ENCODE measurements around the gene PPP2R2C.

Gene PPP2R2C

GRCh38 chr4:6324999-6325787, 147.2 kb downstream of the PPP2R2C start:
- no peak overlapping the region for H3K4me2 ChIP-seq (ENCODE audit: low read length, poor library complexity, severe bottlenecking)
- no peak overlapping the region for H2BK15ac ChIP-seq (ENCODE audit: low read depth, poor library complexity, severe bottlenecking)
- H2BK5ac ChIP-seq (ENCODE audit: low read depth, low read length, poor library complexity, severe bottlenecking), result no peak overlapping the region
- peaks cover 0 to 4% of the 10 kb centered on the region in 2 experiments for H3K36me3 ChIP-seq (ENCODE audit: control insufficient read depth in 1 of 2, insufficient read depth in 2 of 2, low read depth in 1 of 2, low read length in 2 of 2)
- no peak overlapping the region for H3K27ac ChIP-seq (ENCODE audit: low read length, poor library complexity, severe bottlenecking)
- no peak overlapping the region for H4K91ac ChIP-seq (ENCODE audit: low read length)
- H3K4me1 ChIP-seq (ENCODE audit: control insufficient read depth, insufficient read depth, low read depth, low read length), result peaks cover 30% of the 10 kb centered on the region
- no peak overlapping the region for H3K23ac ChIP-seq (ENCODE audit: low read length in 2 of 2)
- peaks cover 29 to 86% of the 10 kb centered on the region in 2 experiments for H3K27me3 ChIP-seq (ENCODE audit: control insufficient read depth in 1 of 2, insufficient read depth in 1 of 2, low read length in 2 of 2)
- no peak overlapping the region for H3K4me3 ChIP-seq (ENCODE audit: insufficient read depth in 1 of 2, low read depth in 1 of 2, low read length in 2 of 2)
- no peak overlapping the region for H3K4ac ChIP-seq (ENCODE audit: low read depth in 1 of 2, low read length in 2 of 2)
- no peak for DNase-seq
- H3K9ac ChIP-seq (ENCODE audit: low read length), result no peak overlapping the region
- H3K9me3 ChIP-seq (ENCODE audit: control insufficient read depth, low read length), result peaks cover 2% of the 10 kb centered on the region
- no peak overlapping the region for H3K18ac ChIP-seq (ENCODE audit: low read depth in 1 of 2, low read length in 2 of 2)
- H3K14ac ChIP-seq (ENCODE audit: low read length in 2 of 2), result no peak overlapping the region
- no peak overlapping the region for H2AFZ ChIP-seq (ENCODE audit: low read depth, low read length)
- no peak overlapping the region for H2BK120ac ChIP-seq (ENCODE audit: low read depth, low read length)
- H4K8ac ChIP-seq (ENCODE audit: low read length), result no peak overlapping the region
- H2BK12ac ChIP-seq (ENCODE audit: low read length in 2 of 2), result no peak overlapping the region
- H2AK5ac ChIP-seq (ENCODE audit: low read length, severe bottlenecking), result no peak overlapping the region
- no peaks in the 10 kb centered on the region for H3K79me1 ChIP-seq (replicated peaks; ENCODE audit: low read length, poor library complexity, severe bottlenecking)
- WGBS, result 62% methylated on average over 21 of the region's 22 CpGs

- 57% methylated on average over 15 of the region's 15 CpGs for WGBS
- Histone ChIP-seq H3K14ac (ENCODE audit: low read length in 2 of 2) (no peak overlapping the region), H3K18ac (ENCODE audit: low read depth in 1 of 2, low read length in 2 of 2) (no peak overlapping the region)
These were observed 147.9 kb downstream of the PPP2R2C start for GRCh38 chr4:6324461-6324998.

GRCh38 chr4:6322761-6323566, 149.4 kb downstream of the PPP2R2C start:
- Histone ChIP-seq H3K9ac (ENCODE audit: low read length) (no peak overlapping the region), H2AFZ (ENCODE audit: low read depth, low read length) (no peak overlapping the region), H3K23ac (ENCODE audit: low read length in 2 of 2) (no peak overlapping the region), H2BK12ac (ENCODE audit: low read length in 2 of 2) (no peak overlapping the region), H2AK5ac (ENCODE audit: low read length, severe bottlenecking) (no peak overlapping the region), H3K79me1 (replicated peaks; ENCODE audit: low read length, poor library complexity, severe bottlenecking) (no peaks in the 10 kb centered on the region), H3K14ac (ENCODE audit: low read length in 2 of 2) (no peak overlapping the region), H4K91ac (ENCODE audit: low read length) (no peak overlapping the region), H3K4me3 (ENCODE audit: insufficient read depth in 1 of 2, low read depth in 1 of 2, low read length in 2 of 2) (no peak overlapping the region), H3K18ac (ENCODE audit: low read depth in 1 of 2, low read length in 2 of 2) (no peak overlapping the region), H3K27me3 (ENCODE audit: control insufficient read depth in 1 of 2, insufficient read depth in 1 of 2, low read length in 2 of 2) (peaks cover 6 to 83% of the 10 kb centered on the region in 2 experiments), H2BK5ac (ENCODE audit: low read depth, low read length, poor library complexity, severe bottlenecking) (no peak overlapping the region), H3K27ac (ENCODE audit: low read length, poor library complexity, severe bottlenecking) (peak overlapping the region; percentile 0), H3K4me2 (ENCODE audit: low read length, poor library complexity, severe bottlenecking) (no peak overlapping the region), H3K9me3 (ENCODE audit: control insufficient read depth, low read length) (peaks cover 5% of the 10 kb centered on the region), H3K4me1 (ENCODE audit: control insufficient read depth, insufficient read depth, low read depth, low read length) (peaks cover 39% of the 10 kb centered on the region), H2BK15ac (ENCODE audit: low read depth, poor library complexity, severe bottlenecking) (no peak overlapping the region), H2BK120ac (ENCODE audit: low read depth, low read length) (no peak overlapping the region), H3K4ac (ENCODE audit: low read depth in 1 of 2, low read length in 2 of 2) (no peak overlapping the region), H4K8ac (ENCODE audit: low read length) (no peak overlapping the region), H3K36me3 (ENCODE audit: control insufficient read depth in 1 of 2, insufficient read depth in 2 of 2, low read depth in 1 of 2, low read length in 2 of 2) (peaks cover 0 to 4% of the 10 kb centered on the region in 2 experiments)
- 91% methylated on average over 30 of the region's 33 CpGs for WGBS
- DNase-seq, result no peak

More at GRCh38 chr4:6324461-6324998, 147.9 kb downstream of the PPP2R2C start:
- peaks cover 0 to 4% of the 10 kb centered on the region in 2 experiments for H3K36me3 ChIP-seq (ENCODE audit: control insufficient read depth in 1 of 2, insufficient read depth in 2 of 2, low read depth in 1 of 2, low read length in 2 of 2)
- H2AFZ ChIP-seq (ENCODE audit: low read depth, low read length), result no peak overlapping the region
- peaks cover 22 to 86% of the 10 kb centered on the region in 2 experiments for H3K27me3 ChIP-seq (ENCODE audit: control insufficient read depth in 1 of 2, insufficient read depth in 1 of 2, low read length in 2 of 2)
- no peak overlapping the region for H4K8ac ChIP-seq (ENCODE audit: low read length)
- no peak overlapping the region for H2BK120ac ChIP-seq (ENCODE audit: low read depth, low read length)
- peaks cover 5% of the 10 kb centered on the region for H3K9me3 ChIP-seq (ENCODE audit: control insufficient read depth, low read length)
- H4K91ac ChIP-seq (ENCODE audit: low read length), result no peak overlapping the region
- H2AK5ac ChIP-seq (ENCODE audit: low read length, severe bottlenecking), result no peak overlapping the region
- no peaks in the 10 kb centered on the region for H3K79me1 ChIP-seq (replicated peaks; ENCODE audit: low read length, poor library complexity, severe bottlenecking)
- H3K4me3 ChIP-seq (ENCODE audit: insufficient read depth in 1 of 2, low read depth in 1 of 2, low read length in 2 of 2), result no peak overlapping the region
- no peak overlapping the region for H2BK12ac ChIP-seq (ENCODE audit: low read length in 2 of 2)
- no peak overlapping the region for H3K27ac ChIP-seq (ENCODE audit: low read length, poor library complexity, severe bottlenecking)
- H3K4me1 ChIP-seq (ENCODE audit: control insufficient read depth, insufficient read depth, low read depth, low read length), result peaks cover 33% of the 10 kb centered on the region
- no peak overlapping the region for H3K4ac ChIP-seq (ENCODE audit: low read depth in 1 of 2, low read length in 2 of 2)
- no peak overlapping the region for H2BK15ac ChIP-seq (ENCODE audit: low read depth, poor library complexity, severe bottlenecking)
- no peak overlapping the region for H2BK5ac ChIP-seq (ENCODE audit: low read depth, low read length, poor library complexity, severe bottlenecking)
- H3K4me2 ChIP-seq (ENCODE audit: low read length, poor library complexity, severe bottlenecking), result peak overlapping the region; percentile 29
- H3K9ac ChIP-seq (ENCODE audit: low read length), result no peak overlapping the region
- no peak overlapping the region for H3K23ac ChIP-seq (ENCODE audit: low read length in 2 of 2)
- no peak for DNase-seq
